GM18951 (cell line): Measurements from ENCODE around the gene AQR.
"Not testable (repeated sequence)": the region's sequence is repeated elsewhere in the genome, so short reads cannot be mapped to it uniquely, and the experiment has no call there.

ENCODE experiments used
- POLR2A ChIP-seq: IDR thresholded peaks from 4 replicates; pipeline ENCODE4 v1.6.1; 2011; ENCODE audit warnings: mild to moderate bottlenecking; ENCODE audit not compliant: insufficient read length, insufficient read depth; ENCODE audit errors: extremely low read depth
- in situ Hi-C: fragments of 300-500 bp; cut with MboI; formaldehyde crosslinking; loops from one replicate; pipeline ENCODE4 v1.12.0; 2022; ENCODE audit warnings: low sequenced_read_pairs, mixed read lengths, inconsistent platforms; ENCODE audit not compliant: unreplicated experiment

The AQR gene

DNA sequence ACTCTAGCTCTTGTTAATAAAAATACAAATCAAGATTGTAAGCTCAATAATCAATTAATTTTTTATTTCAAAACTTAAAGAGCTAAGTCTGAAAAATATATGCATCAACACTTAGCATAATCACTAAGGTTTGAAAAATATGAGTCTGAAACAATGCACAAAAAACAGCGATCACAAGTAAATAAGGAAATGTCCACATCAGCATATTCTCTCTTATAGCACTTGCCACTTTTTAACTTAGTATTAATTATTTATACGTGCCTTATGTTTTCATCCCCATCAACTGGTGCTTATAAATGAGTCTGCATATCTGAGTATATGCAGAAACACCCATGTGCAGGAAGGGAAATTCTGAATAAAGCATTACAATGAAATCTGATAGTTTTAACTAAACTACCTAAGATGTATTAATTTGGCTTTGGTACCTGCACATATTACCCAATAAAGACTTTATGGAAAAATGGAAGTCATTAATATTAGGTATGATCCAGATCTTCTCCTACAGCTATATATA, 28.3 kb downstream of the AQR start:
- no peak for TF ChIP-seq POLR2A
- in situ Hi-C loops, result no loop called here

GRCh38 chr15:34933432-34933975, 36.0 kb downstream of the AQR start:
- TF ChIP-seq POLR2A, result no peak
- in situ Hi-C loops, result no loop called here

- in situ Hi-C loops, result not testable (repeated sequence)
Observed at GRCh38 chr15:34928349-34928748, 41.2 kb downstream of the AQR start.

DNA sequence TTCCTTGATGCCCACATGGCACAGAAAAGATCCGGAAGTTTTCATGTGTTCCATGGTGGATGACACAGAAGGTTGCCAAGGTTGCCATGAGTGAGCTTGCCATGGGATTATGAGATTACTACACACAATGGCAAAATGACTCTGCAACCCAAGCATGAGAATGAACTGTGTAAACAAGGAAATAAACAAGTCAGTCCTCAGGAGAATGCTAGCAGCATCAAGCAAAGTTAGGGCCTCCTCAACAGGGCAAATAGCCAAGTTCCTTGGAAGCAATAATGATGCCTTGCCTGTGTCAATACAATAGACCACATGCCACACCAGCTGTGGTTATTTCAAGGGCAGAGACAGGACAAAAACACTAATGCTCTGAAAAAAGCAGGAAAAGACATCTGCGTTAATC, 41.8 kb downstream of the AQR start:
- TF ChIP-seq POLR2A, result no peak
- in situ Hi-C loops, result no loop called here

- in situ Hi-C loops, result loop anchor here (25.0 kb wide), 1 partner anchor 302 kb away; no protein-coding TSS in a partner anchor
- no peak for TF ChIP-seq POLR2A
Observed at GRCh38 chr15:34914317-34914716, 55.2 kb downstream of the AQR start.

DNA sequence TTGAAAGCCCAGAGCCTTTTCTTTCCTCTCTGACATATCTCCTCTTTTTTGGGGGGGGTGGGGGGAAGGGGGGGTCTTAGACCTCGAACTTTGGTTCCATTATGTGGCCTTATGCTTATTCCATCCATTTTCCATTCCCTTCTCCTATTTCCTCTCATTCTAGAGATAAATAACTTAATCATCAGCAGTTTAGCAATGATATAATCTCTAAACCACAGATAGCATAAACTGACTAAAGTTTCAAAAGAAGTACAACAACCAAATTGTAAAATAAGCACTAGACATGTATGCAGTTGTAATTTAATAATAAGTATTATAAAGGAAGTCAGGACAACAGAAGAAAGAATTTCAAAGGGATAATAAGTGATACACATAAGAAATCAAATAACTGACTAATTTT, 64.5 kb downstream of the AQR start:
- in situ Hi-C loops, result loop anchor here (25.0 kb wide), 1 partner anchor 293 kb away; no protein-coding TSS in a partner anchor

GRCh38 chr15:34904527-34904926, 65.0 kb downstream of the AQR start:
- TF ChIP-seq POLR2A, result no peak
- in situ Hi-C loops, result loop anchor here (25.0 kb wide), 1 partner anchor 292 kb away; no protein-coding TSS in a partner anchor

More for the DNA sequence above, 64.5 kb downstream of the AQR start:
- no peak for TF ChIP-seq POLR2A

GRCh38 chr15:34900748-34901147, 68.8 kb downstream of the AQR start:
- no peak for TF ChIP-seq POLR2A
- in situ Hi-C loops, result loop anchor here (25.0 kb wide), 1 partner anchor 288 kb away; no protein-coding TSS in a partner anchor

- no peak for TF ChIP-seq POLR2A
- in situ Hi-C loops, result no loop called here
Observed at GRCh38 chr15:34896183-34896582, 73.4 kb downstream of the AQR start.

- in situ Hi-C loops, result no loop called here
- no peak for TF ChIP-seq POLR2A
Observed at GRCh38 chr15:34893967-34894366, 75.6 kb downstream of the AQR start.

DNA sequence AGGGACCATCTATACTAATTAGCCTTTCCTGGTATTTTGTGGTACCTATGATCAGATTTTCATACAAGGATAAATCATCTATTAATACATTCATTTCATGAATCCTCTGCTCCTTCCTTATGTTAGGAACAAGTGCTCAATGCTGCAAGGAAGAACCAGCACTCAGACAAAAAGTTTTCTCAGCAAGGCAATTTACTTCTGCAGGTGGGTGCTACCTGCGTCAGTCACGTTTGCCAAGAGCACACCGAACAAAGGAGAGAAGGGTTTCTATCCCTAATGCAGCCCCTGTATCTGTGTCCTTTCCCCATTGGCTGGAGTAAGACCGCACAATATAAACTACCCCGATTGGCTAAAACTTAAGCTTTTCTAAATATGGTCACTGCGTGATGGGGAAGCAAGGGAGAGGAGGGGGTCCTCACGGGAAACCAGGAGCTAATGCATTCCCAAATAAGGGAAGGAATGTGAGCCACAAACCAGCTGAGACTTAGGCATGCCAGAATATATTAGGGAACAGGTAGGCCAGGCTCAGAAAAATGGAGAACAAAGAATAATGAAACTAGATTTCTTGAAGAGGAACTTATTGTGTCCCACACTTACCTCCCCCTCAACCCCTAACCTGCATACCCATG, 76.5 kb downstream of the AQR start:
- in situ Hi-C loops, result no loop called here
- TF ChIP-seq POLR2A, result no peak

DNA sequence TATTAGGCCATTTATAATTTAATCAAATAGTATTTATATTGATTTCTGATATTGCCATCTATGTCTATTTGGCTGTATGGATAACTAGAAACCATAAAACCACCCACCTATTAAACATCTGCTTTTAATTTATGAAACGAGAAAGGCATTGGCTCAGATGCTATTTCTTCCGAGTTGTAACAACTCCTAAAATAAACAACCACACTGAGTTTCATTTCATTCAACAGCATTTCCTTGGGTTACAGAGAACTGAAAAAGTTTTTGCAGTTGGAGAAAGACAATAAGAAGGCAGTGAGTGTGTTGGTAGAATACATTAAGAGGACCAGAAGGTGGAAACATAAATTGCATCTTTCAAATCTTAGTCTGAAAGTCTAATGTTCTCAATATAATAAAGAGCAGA, 79.1 kb downstream of the AQR start:
- in situ Hi-C loops, result no loop called here
- no peak for TF ChIP-seq POLR2A

- TF ChIP-seq POLR2A, result no peak
- in situ Hi-C loops, result no loop called here
Observed at GRCh38 chr15:34889476-34889875, 80.1 kb downstream of the AQR start.

GRCh38 chr15:34886134-34886533, 83.4 kb downstream of the AQR start:
- no peak for TF ChIP-seq POLR2A

More at GRCh38 chr15:34886134-34886533, 83.4 kb downstream of the AQR start:
- in situ Hi-C loops, result no loop called here
